SK-N-SH (cell line): ENCODE results near the gene C1orf35. TPM values are rescaled to one million over a fixed set of nuclear protein-coding genes. Genes with fewer than 3 reads are reported as not detected.

Experiments used
- CTCF ChIA-PET: fragments of 300-600, 350-600 bp; formaldehyde crosslinking; extraction: SDS; loops from one replicate; lab custom pipeline; 2021; lab: Yijun Ruan, JAX
- POLR2A ChIA-PET: fragments of 350-600 bp; sonication (Branson Sonifier 250); formaldehyde crosslinking; extraction: SDS; loops from one replicate; lab custom pipeline; 2020; ENCODE audit warnings: antibody characterized with exemption, inconsistent platforms; lab: Yijun Ruan, JAX
- DNase-seq: peaks from one replicate; pipeline ENCODE4 v3.0.0; 2012
- H2AFZ ChIP-seq: fragments of 200-600 bp; sonication (generic); 2 replicates; pipeline ENCODE4 v1.8.1; 2016; ENCODE audit warnings: antibody characterized with exemption, mild to moderate bottlenecking, low read depth
- H3F3A ChIP-seq: fragments of 200-600 bp; sonication (generic); replicated peaks from 2 replicates; pipeline ENCODE3; 2016; ENCODE audit warnings: antibody characterized with exemption, mild to moderate bottlenecking; ENCODE audit not compliant: insufficient read depth
- H3K27ac ChIP-seq, 2 experiments: fragments of 200-500 bp in 1 of 2; fragments of 200-600 bp in 1 of 2; sonication (Bioruptor generic) in 1 of 2; sonication (generic), shearing (Covaris generic) in 1 of 2; 2 replicates each; pipeline versions ENCODE4 v1.5.1 to v1.6.1; 2014 to 2016; ENCODE audit warnings: low read depth in 2 of 2, inconsistent platforms in 1 of 2, low read length in 1 of 2, mild to moderate bottlenecking in 1 of 2, mixed read lengths in 1 of 2
- H3K27me3 ChIP-seq: fragments of 200-600 bp; sonication (generic), shearing (Covaris generic); 2 replicates; pipeline ENCODE4 v1.6.1; 2016; ENCODE audit warnings: mixed run types; ENCODE audit not compliant: insufficient read depth
- H3K36me3 ChIP-seq, 2 experiments: fragments of 200-500 bp in 1 of 2; fragments of 200-600 bp in 1 of 2; sonication (Bioruptor generic) in 1 of 2; sonication (generic) in 1 of 2; replicated peaks in 1 of 2; 2 replicates each; pipeline versions ENCODE3 to v1.5.1; 2014 to 2016; ENCODE audit warnings: low read length in 1 of 2, mild to moderate bottlenecking in 1 of 2; ENCODE audit not compliant: insufficient read depth in 2 of 2, control insufficient read depth in 1 of 2
- H3K4me1 ChIP-seq, 2 experiments: fragments of 200-500 bp in 1 of 2; fragments of 200-600 bp in 1 of 2; sonication (Bioruptor generic) in 1 of 2; sonication (generic), shearing (Covaris generic) in 1 of 2; 2 replicates each; pipeline versions ENCODE4 v1.5.1 to v1.6.1; 2014 to 2016; ENCODE audit warnings: low read depth in 1 of 2, low read length in 1 of 2, mixed run types in 1 of 2; ENCODE audit not compliant: insufficient read depth in 2 of 2, control insufficient read depth in 1 of 2
- H3K4me2 ChIP-seq: fragments of 200-600 bp; sonication (generic), shearing (Covaris generic); 2 replicates; pipeline ENCODE4 v1.6.1; 2017; ENCODE audit warnings: mixed run types
- H3K4me3 ChIP-seq, 2 experiments: fragments of 200-500 bp in 1 of 2; fragments of 200-600 bp in 1 of 2; sonication (Bioruptor generic) in 1 of 2; sonication (generic), shearing (Covaris generic) in 1 of 2; 2 replicates each; pipeline versions ENCODE4 v1.5.1 to v1.8.1; 2014 to 2016; ENCODE audit warnings: low read depth in 2 of 2, inconsistent platforms in 1 of 2, low read length in 1 of 2, mild to moderate bottlenecking in 1 of 2, mixed read lengths in 1 of 2, moderate library complexity in 1 of 2
- H3K79me2 ChIP-seq: fragments of 200-600 bp; sonication (generic); 2 replicates; pipeline ENCODE4 v1.8.1; 2017; ENCODE audit warnings: mild to moderate bottlenecking; ENCODE audit not compliant: insufficient read depth
- H3K9ac ChIP-seq: fragments of 200-600 bp; sonication (generic); 2 replicates; pipeline ENCODE4 v1.6.1; 2017; ENCODE audit warnings: mixed run types
- H3K9me2 ChIP-seq: fragments of 200-600 bp; sonication (generic); 2 replicates; pipeline ENCODE4 v1.6.1; 2017; ENCODE audit warnings: mixed run types
- H3K9me3 ChIP-seq: fragments of 200-600 bp; sonication (generic); 2 replicates; pipeline ENCODE4 v1.6.1; 2017; ENCODE audit warnings: mixed run types, mild to moderate bottlenecking, moderate library complexity
- H4K20me1 ChIP-seq: fragments of 200-600 bp; sonication (generic); 2 replicates; pipeline ENCODE4 v1.6.1; 2017; ENCODE audit warnings: mild to moderate bottlenecking, mixed run types; ENCODE audit not compliant: insufficient read depth
- CHD2 ChIP-seq: fragments of 150-350 bp; IDR thresholded peaks from 2 replicates; pipeline ENCODE4 v1.6.1; 2018; ENCODE audit warnings: low read length; ENCODE audit not compliant: partially characterized antibody
- GATA2 ChIP-seq: sonication (generic); formaldehyde crosslinking; IDR thresholded peaks from 2 replicates; pipeline ENCODE4 v1.5.0; 2020; ENCODE audit warnings: mild to moderate bottlenecking, missing genetic modification reagents
- JUND ChIP-seq: IDR thresholded peaks from 2 replicates; pipeline ENCODE4 v1.4.0; 2012
- MEF2A ChIP-seq: IDR thresholded peaks from 2 replicates; pipeline ENCODE4 v1.4.0; 2012; ENCODE audit warnings: low read depth, borderline replicate concordance
- MXI1 ChIP-seq: IDR thresholded peaks from 2 replicates; pipeline ENCODE4 v1.6.1; 2012; ENCODE audit warnings: mild to moderate bottlenecking, low read depth, low read length, improper control_type of control experiment
- NFIC ChIP-seq: IDR thresholded peaks from 2 replicates; pipeline ENCODE4 v1.4.0; 2012; ENCODE audit warnings: borderline replicate concordance
- NRF1 ChIP-seq: IDR thresholded peaks from 2 replicates; pipeline ENCODE4 v1.6.1; 2012; ENCODE audit warnings: low read depth, mild to moderate bottlenecking, low read length
- RAD21 ChIP-seq: IDR thresholded peaks from 2 replicates; pipeline ENCODE4 v1.6.1; 2012; ENCODE audit warnings: mild to moderate bottlenecking, low read length
- RCOR1 ChIP-seq: fragments of 150-350 bp; IDR thresholded peaks from 2 replicates; pipeline ENCODE4 v1.6.1; 2017; ENCODE audit warnings: antibody characterized with exemption, low read length
- REST ChIP-seq: IDR thresholded peaks from 2 replicates; pipeline ENCODE4 v1.6.1; 2012; ENCODE audit warnings: mild to moderate bottlenecking, low read depth, low read length, moderate library complexity
- RXRA ChIP-seq: IDR thresholded peaks from 2 replicates; pipeline ENCODE4 v1.4.0; 2012; ENCODE audit warnings: low read depth, mild to moderate bottlenecking, borderline replicate concordance
- SMC3 ChIP-seq: IDR thresholded peaks from 2 replicates; pipeline ENCODE4 v1.6.1; 2012; ENCODE audit warnings: low read depth, low read length, improper control_type of control experiment
- TAF1 ChIP-seq: IDR thresholded peaks from 2 replicates; pipeline ENCODE4 v1.6.1; 2012; ENCODE audit warnings: low read depth, mild to moderate bottlenecking, low read length, moderate library complexity, borderline replicate concordance
- TCF12 ChIP-seq: IDR thresholded peaks from 2 replicates; pipeline ENCODE4 v1.4.0; 2012
- WGBS: methylation state at CpG from one replicate; pipeline ENCODE4 v1.1.6; 2017; ENCODE audit warnings: low lambda C conversion rate; 5-methylcytosine and 5-hydroxymethylcytosine counted together
- polyA plus RNA-seq, 3 experiments: library from polyadenylated mRNA; depleted of rRNA; stranded (reverse); fragments of >200 nt; gene quantifications; 2 replicates each; pipeline ENCODE4 v1.2.3, GENCODE V29; 2012

Gene C1orf35
- polyA plus RNA-seq, 1 of the 3 experiments (the other 2 are of a cell fraction), result 42.9 TPM

DNA sequence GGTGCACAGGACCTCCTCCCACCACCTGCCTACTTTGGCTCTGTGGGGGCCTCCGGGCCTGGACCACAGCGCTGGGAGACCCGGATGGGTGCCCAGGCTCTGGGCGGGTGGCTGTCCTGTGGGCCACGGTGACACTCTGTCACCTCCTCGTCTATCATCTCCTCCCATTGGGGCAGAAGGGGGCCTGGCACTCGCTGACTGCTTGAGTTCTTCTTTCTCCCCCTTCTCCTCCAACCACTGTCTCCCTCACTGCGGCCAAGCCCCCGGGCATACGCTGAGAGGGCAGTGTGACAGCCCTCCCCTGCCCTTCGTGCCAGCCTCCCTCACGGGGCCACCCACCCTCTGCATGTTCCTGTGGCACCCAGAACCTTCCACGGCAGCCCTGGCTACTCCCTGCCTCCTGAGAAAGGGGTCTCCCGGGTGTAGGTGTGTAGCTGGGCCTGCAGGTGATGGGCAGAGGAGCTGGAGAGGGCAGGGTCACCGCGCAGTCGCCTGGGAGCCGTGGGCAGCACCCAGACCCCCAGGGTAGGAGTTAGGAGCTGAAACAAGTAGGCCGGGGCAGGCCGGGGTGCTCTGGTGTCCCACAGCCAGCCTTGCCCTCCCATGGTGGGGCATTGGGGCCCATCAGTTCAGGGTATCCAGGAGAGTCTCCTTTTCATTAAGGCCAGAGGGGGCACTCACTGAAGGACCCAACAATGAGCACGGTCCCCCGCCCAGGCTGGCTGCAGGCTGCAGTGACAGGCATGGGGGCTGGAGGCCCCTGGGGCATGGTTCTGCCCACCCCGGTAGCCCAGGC, 29.9 kb downstream of the C1orf35 start:
- Histone ChIP-seq H3K27me3 (peaks cover 3% of the 10 kb centered on the region; the same call in 1 of the 2 replicates), H3F3A (peaks cover 7% of the 10 kb centered on the region), H3K36me3 (no peaks in the 10 kb centered on the region), H3K79me2 (no peaks in the 10 kb centered on the region), H3K9me3 (no peaks in the 10 kb centered on the region), H3K9ac (no peak overlapping the region), H3K4me2 (no peak overlapping the region), H3K9me2 (no peaks in the 10 kb centered on the region), H3K4me3 (no peak overlapping the region), H2AFZ (no peak overlapping the region), H4K20me1 (no peaks in the 10 kb centered on the region), H3K4me1 (peaks cover 0 to 20% of the 10 kb centered on the region in 2 experiments; a peak in 1 of 4 replicates), H3K27ac (no peak overlapping the region)
- no peak for TF ChIP-seq MXI1
- TF ChIP-seq GATA2 (CRISPR knock-in tag), result no peak
- TF ChIP-seq NRF1, result no peak
- no peak for DNase-seq
- WGBS, result 73% methylated on average over 8 of the region's 23 CpGs
- POLR2A ChIA-PET, result no interaction called here
- CTCF ChIA-PET, result interaction anchor here (0.7 to 2.2 kb wide), 5 partner anchors 24 to 310 kb away, joined by 3 to 17 read pairs (median 3); no protein-coding TSS in a partner anchor

- Histone ChIP-seq H3K9me2 (no peaks in the 10 kb centered on the region), H3K27ac (no peak overlapping the region), H3K27me3 (peaks cover 6% of the 10 kb centered on the region; the same call in 1 of the 2 replicates), H2AFZ (no peak overlapping the region), H3K9me3 (no peaks in the 10 kb centered on the region), H4K20me1 (no peaks in the 10 kb centered on the region), H3K9ac (no peak overlapping the region), H3K36me3 (no peaks in the 10 kb centered on the region), H3F3A (peaks cover 7% of the 10 kb centered on the region), H3K4me2 (no peak overlapping the region), H3K4me3 (no peak overlapping the region), H3K79me2 (no peaks in the 10 kb centered on the region), H3K4me1 (peaks cover 0 to 20% of the 10 kb centered on the region in 2 experiments; a peak in 1 of 4 replicates)
- no peak for TF ChIP-seq SMC3
- POLR2A ChIA-PET, result no interaction called here
- CTCF ChIA-PET, result interaction anchor here (1.5 kb wide), 1 partner anchor 71 kb away, joined by 3 read pairs; no protein-coding TSS in a partner anchor
- DNase-seq, result no peak
- 82% methylated on average over 3 of the region's 5 CpGs for WGBS
Observed at GRCh38 chr1:228072658-228073043, 30.5 kb downstream of the C1orf35 start.

GRCh38 chr1:228071839-228072657, 31.1 kb downstream of the C1orf35 start:
- Histone ChIP-seq H3K36me3 (no peaks in the 10 kb centered on the region), H3K79me2 (no peaks in the 10 kb centered on the region), H3K27me3 (peaks cover 11% of the 10 kb centered on the region; the same call in 1 of the 2 replicates), H4K20me1 (no peaks in the 10 kb centered on the region), H3K9me2 (no peaks in the 10 kb centered on the region), H3K4me2 (no peak overlapping the region), H3K9me3 (no peaks in the 10 kb centered on the region), H3K4me3 (no peak overlapping the region), H3K4me1 (peaks cover 0 to 20% of the 10 kb centered on the region in 2 experiments; a peak in 1 of 4 replicates), H2AFZ (no peak overlapping the region), H3K9ac (no peak overlapping the region), H3F3A (peaks cover 7% of the 10 kb centered on the region), H3K27ac (no peak overlapping the region)
- WGBS, result 65% methylated on average over 7 of the region's 7 CpGs
- CTCF ChIA-PET, result no interaction called here
- POLR2A ChIA-PET, result no interaction called here
- no peak for DNase-seq
- TF ChIP-seq RXRA, result no peak
- TF ChIP-seq TCF12, result no peak
- TF ChIP-seq CHD2, result no peak
- TF ChIP-seq RCOR1, result no peak
- no peak for TF ChIP-seq MEF2A
- TF ChIP-seq RAD21, result no peak
- no peak for TF ChIP-seq NFIC
- no peak for TF ChIP-seq TAF1
- no peak for TF ChIP-seq JUND
- no peak for TF ChIP-seq MXI1
- TF ChIP-seq REST, result no peak
